GM12878 (cell line): ENCODE measurements around the gene EIF6. TPM values are rescaled to one million over a fixed set of nuclear protein-coding genes. Genes with fewer than 3 reads are reported as not detected.

Experiments used
- ATAC-seq: fragments of 200-7000 bp; cut with Tn5 transposase; 3 replicates; pipeline ENCODE4 v1.9.1; 2020; ENCODE audit warnings: mild to moderate bottlenecking, moderate library complexity
- BruUV-seq: library from RNA; stranded (reverse); fragments of 400-500 nt; replicated peaks from 2 replicates; lab custom pipeline; 2021; lab: Mats Ljungman, UMichigan
- CTCF ChIA-PET: fragments of 300-600 bp; sonication (Branson Sonifier 250); formaldehyde crosslinking; extraction: SDS; loops from one replicate; lab custom pipeline; 2021; ENCODE audit warnings: inconsistent platforms; lab: Yijun Ruan, JAX
- POLR2A ChIA-PET: fragments of 350-600 bp; formaldehyde crosslinking; extraction: SDS; loops from one replicate; lab custom pipeline; 2021; ENCODE audit warnings: inconsistent platforms; lab: Charles Lee
- RAD21 ChIA-PET: fragments of 300-600 bp; sonication (Branson Sonifier 250); formaldehyde crosslinking; loops from one replicate; lab custom pipeline; 2023; ENCODE audit warnings: antibody characterized with exemption; ENCODE audit not compliant: unreplicated experiment; lab: Charles Lee
- SMC1A ChIA-PET: fragments of 300-600 bp; sonication (Branson Sonifier 250); formaldehyde crosslinking; loops from one replicate; lab custom pipeline; 2023; ENCODE audit not compliant: unreplicated experiment, uncharacterized antibody; lab: Charles Lee
- DNase-seq: peaks from one replicate; pipeline ENCODE4 v3.0.0-alpha.2; 2011; ENCODE audit warnings: low read depth, low spot score
- FAIRE-seq: peaks from 3 replicates; lab custom pipeline; 2011; peaks lifted over from hg19 to GRCh38; lab: Jason Lieb, UNC
- H2AFZ ChIP-seq: 2 replicates; pipeline ENCODE4 v1.6.0; 2011; ENCODE audit warnings: low read depth, low read length, control low read depth; ENCODE audit not compliant: control insufficient read depth
- H3K27ac ChIP-seq: 2 replicates; pipeline ENCODE4 v1.5.1; 2011; ENCODE audit warnings: control low read depth; ENCODE audit not compliant: control insufficient read depth, insufficient read depth
- H3K27me3 ChIP-seq, 2 experiments: replicated peaks in 1 of 2; 2 replicates each; pipeline versions ENCODE4 v1.6.0 to v1.6.1; 2011; ENCODE audit warnings: low read length in 1 of 2; ENCODE audit not compliant: control insufficient read depth in 2 of 2, insufficient read depth in 2 of 2
- H3K36me3 ChIP-seq, 2 experiments: 2 replicates each; pipeline ENCODE4 v1.5.1; 2011; ENCODE audit warnings: low read length in 1 of 2; ENCODE audit not compliant: control insufficient read depth in 2 of 2, insufficient read depth in 2 of 2
- H3K4me1 ChIP-seq: 2 replicates; pipeline ENCODE4 v1.6.1; 2011; ENCODE audit warnings: mild to moderate bottlenecking, low read length, moderate library complexity, mixed read lengths; ENCODE audit not compliant: control insufficient read depth, insufficient read depth
- H3K4me2 ChIP-seq: 2 replicates; pipeline ENCODE4 v1.6.0; 2011; ENCODE audit warnings: control low read depth; ENCODE audit not compliant: control insufficient read depth, insufficient read depth
- H3K4me3 ChIP-seq: fragments of 200-600 bp; sonication (generic); 2 replicates; pipeline ENCODE4 v1.5.1; 2016
- H3K79me2 ChIP-seq: 2 replicates; pipeline ENCODE4 v1.6.0; 2011; ENCODE audit warnings: low read length; ENCODE audit not compliant: control insufficient read depth, insufficient read depth
- H3K9ac ChIP-seq: 2 replicates; pipeline ENCODE4 v1.8.0; 2011; ENCODE audit warnings: low read length, control low read depth, mixed read lengths; ENCODE audit not compliant: control insufficient read depth, insufficient read depth
- H3K9me3 ChIP-seq: replicated peaks from 3 replicates; pipeline ENCODE4 v1.5.1; 2011; ENCODE audit warnings: mild to moderate bottlenecking, low read length; ENCODE audit not compliant: control insufficient read depth, insufficient read depth
- H4K20me1 ChIP-seq: 2 replicates; pipeline ENCODE4 v1.6.0; 2011; ENCODE audit not compliant: control insufficient read depth, insufficient read depth
- CBX5 ChIP-seq: sonication (generic); IDR thresholded peaks from 2 replicates; pipeline ENCODE4 v1.6.1; 2016; ENCODE audit warnings: low read depth, moderate library complexity, mild to moderate bottlenecking, inconsistent platforms
- E4F1 ChIP-seq: fragments of 450-650 bp; IDR thresholded peaks from 2 replicates; pipeline ENCODE4 v1.6.1; 2018; ENCODE audit warnings: borderline replicate concordance, mild to moderate bottlenecking; ENCODE audit not compliant: partially characterized antibody
- HCFC1 ChIP-seq: fragments of 150-350 bp; IDR thresholded peaks from 2 replicates; pipeline ENCODE4 v1.6.1; 2014; ENCODE audit warnings: low read length
- NR2C2 ChIP-seq: IDR thresholded peaks from 2 replicates; pipeline ENCODE4 v1.6.1; 2011; ENCODE audit warnings: borderline replicate concordance, low read depth; ENCODE audit not compliant: control insufficient read depth, insufficient read length
- NR2F1 ChIP-seq: fragments of 450-650 bp; conservative IDR thresholded peaks from 2 replicates; pipeline ENCODE4 v1.6.1; 2017; ENCODE audit warnings: mild to moderate bottlenecking
- PAX5 ChIP-seq: IDR thresholded peaks from 2 replicates; pipeline ENCODE4 v1.6.1; 2011; ENCODE audit warnings: low read depth, low read length, borderline replicate concordance
- PAX8 ChIP-seq: fragments of 450-650 bp; IDR thresholded peaks from 2 replicates; pipeline ENCODE4 v1.6.1; 2017; ENCODE audit warnings: mild to moderate bottlenecking, moderate library complexity
- SMAD5 ChIP-seq: IDR thresholded peaks from 2 replicates; pipeline ENCODE4 v1.6.1; 2016; ENCODE audit warnings: antibody characterized with exemption, low read depth
- SMARCA5 ChIP-seq: fragments of 450-650 bp; IDR thresholded peaks from 2 replicates; pipeline ENCODE4 v1.6.1; 2017; ENCODE audit warnings: mild to moderate bottlenecking
- SPI1 ChIP-seq: IDR thresholded peaks from 2 replicates; pipeline ENCODE4 v1.6.1; 2011; ENCODE audit warnings: low read depth, mild to moderate bottlenecking, low read length, moderate library complexity, borderline replicate concordance; ENCODE audit not compliant: insufficient read depth
- SREBF1 ChIP-seq: IDR thresholded peaks from 2 replicates; pipeline ENCODE4 v1.6.1; 2012; ENCODE audit warnings: mild to moderate bottlenecking, low read length
- TCF7 ChIP-seq: IDR thresholded peaks from 2 replicates; pipeline ENCODE4 v1.6.1; 2014; ENCODE audit warnings: antibody characterized with exemption, borderline replicate concordance
- WGBS: methylation state at CpG from one replicate; pipeline ENCODE4 v1.1.6; 2016; ENCODE audit warnings: low lambda C conversion rate; ENCODE audit not compliant: insufficient replicate concordance, insufficient coverage; ENCODE audit errors: missing lambda C conversion rate; 5-methylcytosine and 5-hydroxymethylcytosine counted together
- in situ Hi-C: fragments of 300-500 bp; cut with MboI; formaldehyde crosslinking; loops from 9 replicates; pipeline ENCODE4 v1.14.3; 2018; ENCODE audit warnings: mixed read lengths
- intact Hi-C: fragments of 100-400 bp; cut with micrococcal nuclease; formaldehyde crosslinking; loops from one replicate; pipeline ENCODE4 v1.14.2; 2022; ENCODE audit not compliant: unreplicated experiment
- polyA plus RNA-seq, 11 experiments: library from polyadenylated mRNA; depleted of rRNA in 4 of 11; unstranded in 6 of 11; stranded (reverse) in 5 of 11; fragments of >200 nt; fragmentation: Nextera tagmentation in 4 of 11; fragmentation: Illumina TruSeq in 1 of 11; extraction: Ambion mirVana in 4 of 11; extraction: Trizol in 1 of 11; gene quantifications; 1 replicate in 1 of 11; 2 replicates in 10 of 11; pipeline versions ENCODE4 v1.2.1 to v1.2.3, GENCODE V29; 2011 to 2016; ENCODE audit warnings: inconsistent platforms in 2 of 11, missing spikeins in 2 of 11, low read depth in 1 of 11
- total RNA-seq, 4 experiments: library from RNA; depleted of rRNA in 3 of 4; stranded (reverse); fragments of >200 nt in 3 of 4; fragmentation: Illumina TruSeq in 1 of 4; extraction: Trizol in 1 of 4; gene quantifications; 2 replicates each; pipeline versions ENCODE4 v1.2.1 to v1.2.3, GENCODE V29; 2013 to 2021
- TF ChIP-seq, protein P1 (sequence below): fragments of 450-650 bp; IDR thresholded peaks from 2 replicates; pipeline ENCODE4 v1.6.1; 2017; ENCODE audit warnings: antibody characterized with exemption, mild to moderate bottlenecking, moderate library complexity

The EIF6 gene
- total and polyA plus RNA-seq, 10 of the 15 experiments (the other 5 are each of a cell fraction or from before 2014, with no cell fraction given), result 127 to 607 (median 197) TPM

DNA sequence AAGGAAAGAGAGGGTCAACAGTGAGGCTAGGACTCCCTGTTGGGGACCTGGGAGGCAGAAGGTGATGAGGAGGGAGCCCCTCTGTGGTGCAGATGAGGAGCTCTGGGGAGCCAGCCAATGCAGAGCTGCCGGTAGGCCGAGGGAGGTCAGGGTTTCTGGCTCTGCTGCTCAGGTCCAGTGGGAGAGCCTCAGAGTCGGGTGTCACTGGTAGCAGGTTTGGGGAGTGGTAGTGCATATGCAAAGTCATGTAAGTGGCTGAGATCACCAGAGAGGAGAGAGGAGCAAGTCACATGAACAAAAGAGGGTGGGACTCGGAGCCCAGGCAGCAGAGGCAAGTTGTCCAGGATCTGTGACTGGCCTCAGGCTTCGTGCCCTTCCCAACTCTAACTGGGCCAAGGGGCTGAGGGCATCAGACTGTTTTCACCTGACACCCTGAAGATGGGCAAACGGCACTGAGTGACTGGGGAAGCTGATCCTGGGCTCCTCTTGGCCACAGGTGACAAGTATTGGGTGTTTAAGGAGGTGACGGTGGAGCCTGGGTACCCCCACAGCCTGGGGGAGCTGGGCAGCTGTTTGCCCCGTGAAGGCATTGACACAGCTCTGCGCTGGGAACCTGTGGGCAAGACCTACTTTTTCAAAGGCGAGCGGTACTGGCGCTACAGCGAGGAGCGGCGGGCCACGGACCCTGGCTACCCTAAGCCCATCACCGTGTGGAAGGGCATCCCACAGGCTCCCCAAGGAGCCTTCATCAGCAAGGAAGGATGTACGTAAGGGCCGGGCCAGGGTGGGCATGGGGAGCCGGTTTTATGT lies 13.3 kb downstream of the EIF6 start:
- CTCF ChIA-PET, result interaction anchor here (0.7 to 9.6 kb wide), 4 partner anchors 86 to 831 kb away, joined by 3 to 98 read pairs (median 12); partner anchors contain the start of gene EDEM2
- SMC1A ChIA-PET, result interaction anchor here (0.6 to 1.0 kb wide), 3 partner anchors 11 to 170 kb away, joined by 3 read pairs; no protein-coding TSS in a partner anchor
- peaks cover 0 to 7% of the 10 kb centered on the region in 2 experiments; a peak in 2 of 4 replicates for H3K36me3 ChIP-seq
- intact Hi-C loops, result no loop called here
- POLR2A ChIA-PET, result interaction anchor here (0.5 kb wide), 1 partner anchor 44 kb away, joined by 4 read pairs; no protein-coding TSS in a partner anchor
- DNase-seq, result no peak
- H3K9me3 ChIP-seq, result no peaks in the 10 kb centered on the region
- RAD21 ChIA-PET, result no interaction called here
- H3K79me2 ChIP-seq, result peaks cover under 1% of the 10 kb centered on the region
- WGBS, result 84% methylated on average over 20 of the region's 20 CpGs
- no peak overlapping the region for H2AFZ ChIP-seq
- TF ChIP-seq TCF7, result no peak
- TF ChIP-seq SREBF1, result no peak
- TF ChIP-seq SPI1, result no peak
- TF ChIP-seq SMARCA5, result no peak
- TF ChIP-seq E4F1, result no peak
- TF ChIP-seq HCFC1, result no peak
- no peak for TF ChIP-seq PAX5
- no peak for TF ChIP-seq CBX5
- TF ChIP-seq SMAD5, result no peak
- TF ChIP-seq NR2F1, result no peak
- TF ChIP-seq PAX8, result no peak
- TF ChIP-seq, protein P1, sequence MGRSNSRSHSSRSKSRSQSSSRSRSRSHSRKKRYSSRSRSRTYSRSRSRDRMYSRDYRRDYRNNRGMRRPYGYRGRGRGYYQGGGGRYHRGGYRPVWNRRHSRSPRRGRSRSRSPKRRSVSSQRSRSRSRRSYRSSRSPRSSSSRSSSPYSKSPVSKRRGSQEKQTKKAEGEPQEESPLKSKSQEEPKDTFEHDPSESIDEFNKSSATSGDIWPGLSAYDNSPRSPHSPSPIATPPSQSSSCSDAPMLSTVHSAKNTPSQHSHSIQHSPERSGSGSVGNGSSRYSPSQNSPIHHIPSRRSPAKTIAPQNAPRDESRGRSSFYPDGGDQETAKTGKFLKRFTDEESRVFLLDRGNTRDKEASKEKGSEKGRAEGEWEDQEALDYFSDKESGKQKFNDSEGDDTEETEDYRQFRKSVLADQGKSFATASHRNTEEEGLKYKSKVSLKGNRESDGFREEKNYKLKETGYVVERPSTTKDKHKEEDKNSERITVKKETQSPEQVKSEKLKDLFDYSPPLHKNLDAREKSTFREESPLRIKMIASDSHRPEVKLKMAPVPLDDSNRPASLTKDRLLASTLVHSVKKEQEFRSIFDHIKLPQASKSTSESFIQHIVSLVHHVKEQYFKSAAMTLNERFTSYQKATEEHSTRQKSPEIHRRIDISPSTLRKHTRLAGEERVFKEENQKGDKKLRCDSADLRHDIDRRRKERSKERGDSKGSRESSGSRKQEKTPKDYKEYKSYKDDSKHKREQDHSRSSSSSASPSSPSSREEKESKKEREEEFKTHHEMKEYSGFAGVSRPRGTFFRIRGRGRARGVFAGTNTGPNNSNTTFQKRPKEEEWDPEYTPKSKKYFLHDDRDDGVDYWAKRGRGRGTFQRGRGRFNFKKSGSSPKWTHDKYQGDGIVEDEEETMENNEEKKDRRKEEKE, result no peak
- no peak for TF ChIP-seq NR2C2
- H3K4me1 ChIP-seq, result peaks cover 3% of the 10 kb centered on the region; the same call in 1 of the 2 replicates
- no peaks in the 10 kb centered on the region for H3K27me3 ChIP-seq
- no peak overlapping the region for H3K4me3 ChIP-seq
- no peak overlapping the region for H3K4me2 ChIP-seq
- H3K27ac ChIP-seq, result no peak overlapping the region
- FAIRE-seq, result no peak
- ATAC-seq, result no peak
- in situ Hi-C loops, result loop anchor here (25.0 kb wide), 1 partner anchor 434 kb away; the partner anchor contains the start of gene NCOA6
- no TSS peak for BruUV-seq
- no peak overlapping the region for H3K9ac ChIP-seq
- no peaks in the 10 kb centered on the region for H4K20me1 ChIP-seq
